GM18868 (cell line): ENCODE results near the gene CD3G.
"Not testable (repeated sequence)": the region's sequence is repeated elsewhere in the genome, so short reads cannot be mapped to it uniquely, and the experiment has no call there.

ENCODE experiments used
- ATAC-seq: cut with Tn5 transposase; IDR thresholded peaks from one replicate; pipeline ENCODE4 v1.9.1; 2021; ENCODE audit warnings: mild to moderate bottlenecking, moderate library complexity; ENCODE audit not compliant: unreplicated experiment

Gene CD3G

GRCh38 chr11:118343981-118344515 is at the start of gene CD3G:
Gene CD3G, plus strand, starts transcription at chr11:118344344. Its CDS starts 80 bp downstream, at chr11:118344424.
- ATAC-seq: no peak

DNA sequence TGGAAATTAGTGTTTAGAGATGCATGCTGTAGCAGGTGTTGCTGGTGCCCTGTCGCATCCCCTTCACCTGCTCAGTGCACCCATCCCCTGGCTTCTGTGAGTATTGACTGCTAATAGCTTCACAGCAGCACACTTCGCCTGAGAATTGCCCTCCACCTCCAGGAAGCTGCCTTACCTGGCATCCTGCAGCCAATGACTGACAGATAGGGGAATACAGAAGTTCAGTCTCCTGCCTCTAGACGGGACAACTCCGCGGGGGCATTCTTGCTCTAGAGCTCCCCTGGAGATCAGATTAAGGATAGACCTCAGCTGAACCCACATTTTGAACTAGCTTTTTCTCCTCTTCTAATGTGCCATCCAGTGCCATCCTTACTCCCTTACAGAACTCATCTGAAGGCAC is 48.9 kb upstream of the CD3G start:
- no peak for ATAC-seq

DNA sequence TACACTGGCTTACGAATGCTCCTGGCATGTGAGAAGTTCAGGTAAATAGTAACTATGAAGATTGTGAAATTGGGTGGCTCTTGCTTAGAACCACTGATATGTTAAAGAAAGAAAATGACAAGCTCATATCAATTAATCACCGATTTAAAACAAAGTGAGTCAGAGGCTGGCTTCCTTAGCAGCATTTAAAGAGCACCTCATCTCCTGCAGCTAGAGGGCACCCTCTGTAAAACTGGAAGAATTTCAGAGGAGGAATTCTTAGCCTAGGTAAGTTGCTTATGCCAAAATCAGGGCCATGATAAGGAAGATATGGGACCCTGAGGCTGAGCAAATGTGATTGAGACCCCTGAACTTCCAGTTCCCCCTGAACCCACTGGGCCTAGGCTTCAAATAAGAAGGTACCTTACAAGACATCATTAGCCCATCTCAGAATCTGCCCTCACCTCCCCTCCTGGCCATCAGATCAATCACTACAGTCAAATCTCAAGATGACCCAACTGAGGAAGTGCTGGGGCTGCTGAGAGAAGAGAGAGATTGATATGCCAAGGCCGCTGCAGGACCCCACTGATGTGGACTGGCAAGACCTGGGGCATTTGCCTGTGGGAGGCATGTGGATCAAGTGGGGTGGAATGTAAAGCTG is 48.2 kb upstream of the CD3G start:
- no peak for ATAC-seq

GRCh38 chr11:118301600-118302195 is 42.4 kb upstream of the CD3G start:
- no peak for ATAC-seq

DNA sequence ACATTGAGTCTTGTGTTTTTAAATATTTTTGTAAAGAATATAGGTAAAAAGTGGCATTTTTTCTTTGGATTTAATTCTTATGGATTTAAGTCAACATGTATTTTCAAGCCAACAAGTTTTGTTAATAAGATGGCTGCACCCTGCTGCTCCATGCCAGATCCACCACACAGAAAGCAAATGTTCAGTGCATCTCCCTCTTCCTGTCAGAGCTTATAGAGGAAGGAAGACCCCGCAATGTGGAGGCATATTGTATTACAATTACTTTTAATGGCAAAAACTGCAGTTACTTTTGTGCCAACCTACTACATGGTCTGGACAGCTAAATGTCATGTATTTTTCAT is 39.9 kb upstream of the CD3G start:
- no peak for ATAC-seq

DNA sequence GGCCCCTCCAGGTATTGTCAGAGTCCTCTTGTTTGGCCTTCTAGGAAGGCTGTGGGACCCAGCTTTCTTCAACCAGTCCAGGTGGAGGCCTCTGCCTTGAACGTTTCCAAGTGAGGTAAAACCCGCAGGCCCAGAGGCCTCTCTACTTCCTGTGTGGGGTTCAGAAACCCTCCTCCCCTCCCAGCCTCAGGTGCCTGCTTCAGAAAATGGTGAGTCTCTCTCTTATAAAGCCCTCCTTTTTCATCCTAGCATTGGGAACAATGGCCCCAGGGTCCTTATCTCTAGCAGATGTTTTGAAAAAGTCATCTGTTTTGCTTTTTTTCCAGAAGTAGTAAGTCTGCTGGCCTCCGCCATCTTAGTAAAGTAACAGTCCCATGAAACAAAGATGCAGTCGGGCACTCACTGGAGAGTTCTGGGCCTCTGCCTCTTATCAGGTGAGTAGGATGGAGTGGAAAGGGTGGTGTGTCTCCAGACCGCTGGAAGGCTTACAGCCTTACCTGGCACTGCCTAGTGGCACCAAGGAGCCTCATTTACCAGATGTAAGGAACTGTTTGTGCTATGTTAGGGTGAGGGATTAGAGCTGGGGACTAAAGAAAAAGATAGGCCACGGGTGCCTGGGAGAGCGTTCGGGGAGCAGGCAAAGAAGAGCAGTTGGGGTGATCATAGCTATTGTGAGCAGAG is 39.4 kb upstream of the CD3G start, which contains the start of gene CD3E:
Gene CD3E (plus strand): TSS at position 163 of the 681 bp plus-strand sequence. CDS start 223 bp downstream, at position 386.
- ATAC-seq: no peak

DNA sequence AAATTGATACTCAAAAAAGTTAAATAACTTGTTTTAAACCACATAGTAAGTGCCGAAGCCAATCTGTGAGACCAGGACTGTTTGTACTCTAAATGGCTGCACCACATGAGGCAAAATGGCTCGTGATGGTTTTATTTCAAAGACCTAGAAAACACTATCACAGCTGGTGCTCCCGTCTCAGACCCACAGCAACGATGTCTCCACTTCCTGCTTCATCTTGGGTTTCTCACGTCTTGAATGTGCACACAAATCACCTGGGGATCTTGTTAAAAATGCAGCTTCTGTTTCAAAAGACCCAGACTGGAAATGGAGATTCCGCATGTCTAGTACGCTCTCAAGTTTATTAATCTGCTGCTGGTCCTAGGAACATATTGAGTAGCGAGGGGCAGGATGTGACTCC is 38.4 kb upstream of the CD3G start:
- no peak for ATAC-seq

DNA sequence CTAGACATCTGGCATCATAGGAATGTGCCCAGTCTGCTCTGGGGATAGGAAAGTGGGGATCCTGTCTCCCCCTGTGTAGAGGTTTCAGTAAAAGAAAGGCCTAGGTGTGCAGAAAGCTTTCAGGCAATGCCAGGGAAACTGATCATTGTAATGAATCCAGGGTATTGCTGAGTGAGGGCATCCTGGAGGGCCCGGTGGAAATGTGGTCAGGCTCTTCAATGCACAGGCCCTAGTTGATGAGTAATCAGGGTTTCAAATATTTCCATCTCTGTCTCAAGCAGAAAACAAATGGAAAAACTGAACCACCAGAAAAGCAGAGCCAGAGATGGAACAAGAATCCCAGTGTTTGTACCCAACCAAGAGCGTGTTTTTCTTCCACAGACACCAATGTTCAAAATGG is 37.6 kb upstream of the CD3G start:
- ATAC-seq: no peak

- not testable (repeated sequence) for ATAC-seq
Measured at GRCh38 chr11:118308995-118309528, 35.1 kb upstream of the CD3G start.

DNA sequence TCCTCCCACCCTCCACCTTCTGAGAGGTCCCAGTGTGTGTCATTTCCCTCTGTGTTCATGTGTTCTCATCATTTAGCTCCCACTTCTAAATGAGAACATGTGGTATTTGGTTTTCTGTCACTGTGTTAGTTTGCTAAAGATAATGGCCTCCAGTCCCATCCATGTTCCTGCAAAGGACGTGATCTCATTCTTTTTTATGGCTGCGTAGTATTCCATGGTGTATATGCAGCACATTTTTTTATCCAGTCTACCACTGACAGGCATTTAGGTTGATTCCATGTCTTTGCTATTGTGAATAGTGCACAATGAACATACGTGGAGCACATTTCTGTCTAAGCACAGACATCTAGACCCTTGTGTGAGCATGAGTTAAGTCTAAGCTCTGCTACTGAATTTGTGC is 33.9 kb upstream of the CD3G start:
- no peak for ATAC-seq

GRCh38 chr11:118310781-118311485 is 33.2 kb upstream of the CD3G start:
- no peak for ATAC-seq

DNA sequence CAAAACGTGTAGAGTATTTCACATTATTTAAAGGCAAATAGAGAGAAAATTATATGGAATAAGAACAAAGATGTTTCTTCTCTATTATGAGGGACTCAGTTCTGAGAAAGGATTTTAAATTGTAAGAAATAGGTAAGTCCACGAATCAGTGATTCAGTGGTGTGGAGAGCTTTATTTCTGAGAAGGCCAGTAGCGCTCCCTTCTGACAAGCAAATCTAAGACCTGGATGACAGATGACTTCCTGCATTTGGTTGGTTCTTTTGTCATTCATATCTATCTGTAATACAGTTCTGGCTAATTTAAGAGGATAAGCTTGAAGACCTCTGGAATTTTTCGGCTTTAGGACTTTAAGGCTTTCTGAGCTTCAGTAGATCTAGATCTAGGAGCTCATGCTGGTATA is 32.6 kb upstream of the CD3G start:
- no peak for ATAC-seq

DNA sequence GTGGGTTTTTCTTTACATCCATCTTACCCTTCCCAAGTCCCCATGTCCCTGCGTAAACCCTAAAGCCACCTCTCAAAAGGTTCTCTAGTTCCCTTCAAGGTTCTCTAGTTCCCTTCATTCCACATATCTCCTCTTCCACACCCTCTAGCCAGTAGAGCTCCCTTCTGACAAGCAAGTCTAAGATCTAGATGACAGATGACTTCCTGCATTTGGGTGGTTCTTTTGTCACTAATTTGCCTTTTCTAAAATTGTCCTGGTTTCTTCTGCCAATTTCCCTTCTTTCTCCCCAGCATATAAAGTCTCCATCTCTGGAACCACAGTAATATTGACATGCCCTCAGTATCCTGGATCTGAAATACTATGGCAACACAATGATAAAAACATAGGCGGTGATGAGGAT is 31.8 kb upstream of the CD3G start:
- no peak for ATAC-seq

DNA sequence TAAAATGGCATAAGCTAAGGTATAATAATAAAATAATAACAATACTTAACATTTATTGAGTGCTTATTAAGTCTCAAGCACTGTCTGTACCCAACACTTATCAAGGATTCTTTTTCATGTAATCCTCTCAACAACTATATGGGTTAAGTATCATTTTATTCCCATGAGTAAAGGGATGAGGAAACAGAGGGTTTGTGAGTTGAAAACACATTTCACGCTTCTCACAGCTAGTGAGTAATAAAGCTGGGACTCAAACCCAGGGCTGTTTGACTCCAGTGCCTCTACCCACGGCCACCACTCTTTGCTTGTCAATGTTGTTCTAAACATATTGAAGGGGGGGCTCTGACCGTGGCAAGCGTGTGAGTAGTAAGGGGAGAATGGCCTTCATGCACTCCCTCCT is 30.9 kb upstream of the CD3G start:
- no peak for ATAC-seq

DNA sequence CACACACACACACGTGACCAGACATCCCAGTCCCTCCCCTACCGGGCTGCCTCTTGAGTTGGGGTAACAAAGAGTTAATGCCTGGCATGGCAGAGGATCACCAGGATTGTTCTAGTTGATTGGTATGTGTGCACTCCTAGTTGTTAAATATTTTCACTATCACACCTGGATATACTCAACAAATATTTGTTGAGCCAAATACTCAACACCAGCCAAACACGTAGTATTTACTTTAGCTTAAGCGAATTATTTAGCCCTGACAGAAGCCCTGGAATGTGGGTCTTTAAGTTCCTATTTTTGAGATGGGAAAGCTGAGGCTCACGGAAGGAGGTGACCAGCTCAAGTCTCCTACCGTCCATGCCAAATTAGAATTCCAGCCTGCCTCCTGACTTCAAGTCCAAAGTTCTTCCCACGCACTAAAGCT is 29.1 kb upstream of the CD3G start:
- no peak for ATAC-seq

DNA sequence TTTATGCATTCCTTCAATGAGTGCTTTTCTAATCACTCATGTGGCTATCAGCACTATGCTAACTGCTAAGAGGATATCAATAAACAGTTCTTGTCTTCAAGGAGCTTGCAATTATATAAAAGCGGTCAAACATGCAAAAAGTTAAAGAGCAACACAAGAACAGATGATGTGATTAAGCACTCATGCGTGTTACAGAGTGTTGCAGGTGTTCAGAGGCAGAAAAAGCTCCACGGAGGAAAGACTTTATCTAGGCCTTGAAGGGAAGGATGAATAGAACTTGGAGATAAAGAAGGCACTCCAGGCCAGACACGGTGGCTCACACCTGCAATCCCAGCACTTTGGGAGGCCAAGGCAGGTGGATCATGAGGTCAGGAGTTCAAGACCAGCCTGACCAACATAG is 26.0 kb upstream of the CD3G start:
- ATAC-seq: no peak

GRCh38 chr11:118318581-118319336 is 25.4 kb upstream of the CD3G start:
- no peak for ATAC-seq

- no peak for ATAC-seq
Measured at GRCh38 chr11:118319337-118319707, 24.8 kb upstream of the CD3G start.

DNA sequence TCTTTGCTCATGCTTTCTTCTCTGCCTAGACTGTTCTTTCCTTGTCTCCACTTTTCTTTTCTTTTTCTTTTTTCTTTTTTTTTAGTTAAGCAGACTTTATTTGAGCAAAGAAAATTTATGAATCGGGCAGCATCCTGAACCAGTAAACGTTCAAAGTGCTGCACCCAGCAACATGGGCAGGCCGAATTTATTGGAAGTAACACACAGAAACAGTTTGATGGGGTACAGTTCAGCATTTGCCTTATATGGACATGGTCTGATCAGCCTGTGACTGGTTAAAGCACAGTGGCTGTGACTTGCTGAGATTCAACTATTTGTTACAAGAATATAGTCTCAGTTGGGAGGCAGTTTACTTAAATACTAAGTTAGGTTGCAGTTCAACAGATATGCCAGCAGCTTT is 23.6 kb upstream of the CD3G start:
- ATAC-seq: no peak

DNA sequence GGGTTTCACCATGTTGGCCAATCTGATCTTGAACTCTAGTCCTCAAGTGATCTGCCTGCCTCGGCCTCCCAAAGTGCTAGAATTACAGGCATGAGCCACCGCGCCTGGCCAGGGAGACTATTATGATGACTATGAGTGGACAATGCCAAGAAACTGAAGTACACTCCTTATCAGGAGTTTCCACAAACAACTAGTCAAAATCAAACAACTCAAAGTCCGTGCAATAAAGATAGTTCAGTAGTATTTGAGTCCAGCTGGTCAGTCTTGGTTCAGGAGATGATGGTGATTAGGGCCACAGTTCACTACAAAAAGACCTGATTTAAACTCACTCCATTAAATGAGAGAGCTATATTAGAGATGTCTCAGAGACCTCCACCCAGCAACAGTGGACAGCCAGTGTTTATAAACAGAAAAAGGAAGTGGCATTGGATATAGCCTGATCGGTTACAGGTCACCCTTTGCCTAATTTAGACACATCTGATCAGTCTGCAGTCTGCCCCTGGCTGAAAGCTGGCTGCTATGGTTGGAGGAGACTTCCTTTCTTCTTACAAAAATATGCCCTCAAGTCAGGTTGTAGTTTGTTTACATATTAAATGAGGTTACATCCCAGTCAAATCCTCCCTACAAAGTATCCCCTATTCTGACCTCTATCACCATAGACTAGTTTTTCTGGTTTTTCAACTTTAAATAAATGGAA is 22.6 kb upstream of the CD3G start:
- ATAC-seq: no peak
